ENCODE measurements around the gene TCERG1L.

The TCERG1L gene

DNA sequence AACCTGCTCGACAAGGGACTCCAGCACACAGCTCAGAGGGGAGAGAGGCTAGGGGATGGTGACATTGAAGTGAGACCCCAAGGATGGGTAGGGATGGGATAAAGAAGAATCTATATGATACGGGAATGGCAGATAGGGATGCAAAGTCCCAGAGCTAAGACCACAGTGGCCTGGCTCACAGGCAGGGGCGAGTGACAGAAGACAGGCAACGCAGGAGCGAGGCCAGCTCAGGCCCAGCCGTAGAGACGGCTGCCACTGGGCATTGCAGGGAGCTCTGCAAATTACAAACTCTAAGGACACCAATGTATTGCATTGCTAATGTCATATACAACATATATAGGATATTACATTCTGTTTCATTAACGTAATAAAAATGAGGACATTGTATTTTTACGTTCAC is 131.4 kb downstream of the TCERG1L start:
- no peaks in the 10 kb centered on the region for H3F3A ChIP-seq (ENCODE audit: insufficient read depth)
- no peaks in the 10 kb centered on the region for H3K79me2 ChIP-seq (ENCODE audit: insufficient read depth, low read length)
- TF ChIP-seq EZH2phosphoT487 (conservative IDR thresholded peaks at IDR 0.05; ENCODE audit: low read length): no peak
- TF ChIP-seq, protein P1, sequence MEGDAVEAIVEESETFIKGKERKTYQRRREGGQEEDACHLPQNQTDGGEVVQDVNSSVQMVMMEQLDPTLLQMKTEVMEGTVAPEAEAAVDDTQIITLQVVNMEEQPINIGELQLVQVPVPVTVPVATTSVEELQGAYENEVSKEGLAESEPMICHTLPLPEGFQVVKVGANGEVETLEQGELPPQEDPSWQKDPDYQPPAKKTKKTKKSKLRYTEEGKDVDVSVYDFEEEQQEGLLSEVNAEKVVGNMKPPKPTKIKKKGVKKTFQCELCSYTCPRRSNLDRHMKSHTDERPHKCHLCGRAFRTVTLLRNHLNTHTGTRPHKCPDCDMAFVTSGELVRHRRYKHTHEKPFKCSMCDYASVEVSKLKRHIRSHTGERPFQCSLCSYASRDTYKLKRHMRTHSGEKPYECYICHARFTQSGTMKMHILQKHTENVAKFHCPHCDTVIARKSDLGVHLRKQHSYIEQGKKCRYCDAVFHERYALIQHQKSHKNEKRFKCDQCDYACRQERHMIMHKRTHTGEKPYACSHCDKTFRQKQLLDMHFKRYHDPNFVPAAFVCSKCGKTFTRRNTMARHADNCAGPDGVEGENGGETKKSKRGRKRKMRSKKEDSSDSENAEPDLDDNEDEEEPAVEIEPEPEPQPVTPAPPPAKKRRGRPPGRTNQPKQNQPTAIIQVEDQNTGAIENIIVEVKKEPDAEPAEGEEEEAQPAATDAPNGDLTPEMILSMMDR (IDR thresholded peaks at IDR 0.05; ENCODE audit: insufficient read depth, low read length, poor library complexity, severe bottlenecking): no peak
- H3K4me2 ChIP-seq (ENCODE audit: low read depth, low read length, poor library complexity, severe bottlenecking): no peak overlapping the region
- no peak overlapping the region for H3K9ac ChIP-seq (ENCODE audit: low read length)
- H3K9me3 ChIP-seq (ENCODE audit: insufficient read depth, low read length): peaks cover 7% of the 10 kb centered on the region; the same call in 1 of the 2 replicates
- H4K20me1 ChIP-seq (ENCODE audit: low read depth, low read length): no peaks in the 10 kb centered on the region
- no peak overlapping the region for H2AFZ ChIP-seq (ENCODE audit: low read depth, low read length, severe bottlenecking)
- H3K27ac ChIP-seq (ENCODE audit: low read depth, low read length): no peak overlapping the region
- no peaks in the 10 kb centered on the region for H3K27me3 ChIP-seq (ENCODE audit: low read length)
- no peak overlapping the region for H3K4me3 ChIP-seq (ENCODE audit: insufficient read depth, low read length, poor library complexity, severe bottlenecking)
- H3K9me2 ChIP-seq (replicated peaks; ENCODE audit: insufficient read depth, low read length): no peaks in the 10 kb centered on the region
- no peaks in the 10 kb centered on the region for H3K36me3 ChIP-seq (ENCODE audit: low read length)

DNA sequence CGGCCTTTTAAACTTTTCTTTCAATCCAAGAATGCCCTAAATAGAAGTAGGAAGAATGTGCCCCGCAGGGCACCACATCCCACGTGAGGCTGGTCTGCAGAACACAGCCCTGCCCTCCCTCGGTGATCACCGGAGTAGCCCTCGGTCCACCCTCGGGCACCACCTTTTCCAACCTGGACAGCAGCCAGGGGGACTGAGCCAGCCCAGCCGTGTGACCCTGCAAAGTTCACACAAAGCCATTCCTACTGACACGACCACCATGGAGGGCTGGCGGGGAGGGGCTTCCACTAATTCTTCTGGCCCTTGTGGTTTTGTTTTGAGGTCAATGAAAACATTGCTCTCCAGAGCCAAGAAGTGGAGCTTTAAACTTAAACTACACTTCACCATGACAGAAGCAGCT is 132.2 kb downstream of the TCERG1L start:
- H3K79me2 ChIP-seq (ENCODE audit: insufficient read depth, low read length): no peaks in the 10 kb centered on the region
- no peak overlapping the region for H3K4me2 ChIP-seq (ENCODE audit: low read depth, low read length, poor library complexity, severe bottlenecking)
- H3K9me2 ChIP-seq (replicated peaks; ENCODE audit: insufficient read depth, low read length): no peaks in the 10 kb centered on the region
- no peak overlapping the region for H2AFZ ChIP-seq (ENCODE audit: low read depth, low read length, severe bottlenecking)
- no peaks in the 10 kb centered on the region for H3K36me3 ChIP-seq (ENCODE audit: low read length)
- no peak for TF ChIP-seq EZH2phosphoT487 (conservative IDR thresholded peaks at IDR 0.05; ENCODE audit: low read length)
- TF ChIP-seq, protein P1 (IDR thresholded peaks at IDR 0.05; ENCODE audit: insufficient read depth, low read length, poor library complexity, severe bottlenecking): no peak
- no peak overlapping the region for H3K4me3 ChIP-seq (ENCODE audit: insufficient read depth, low read length, poor library complexity, severe bottlenecking)
- H3F3A ChIP-seq (ENCODE audit: insufficient read depth): no peaks in the 10 kb centered on the region
- no peaks in the 10 kb centered on the region for H4K20me1 ChIP-seq (ENCODE audit: low read depth, low read length)
- H3K27me3 ChIP-seq (ENCODE audit: low read length): no peaks in the 10 kb centered on the region
- H3K9ac ChIP-seq (ENCODE audit: low read length): no peak overlapping the region
- peaks cover 7% of the 10 kb centered on the region; the same call in 1 of the 2 replicates for H3K9me3 ChIP-seq (ENCODE audit: insufficient read depth, low read length)
- H3K27ac ChIP-seq (ENCODE audit: low read depth, low read length): no peak overlapping the region

DNA sequence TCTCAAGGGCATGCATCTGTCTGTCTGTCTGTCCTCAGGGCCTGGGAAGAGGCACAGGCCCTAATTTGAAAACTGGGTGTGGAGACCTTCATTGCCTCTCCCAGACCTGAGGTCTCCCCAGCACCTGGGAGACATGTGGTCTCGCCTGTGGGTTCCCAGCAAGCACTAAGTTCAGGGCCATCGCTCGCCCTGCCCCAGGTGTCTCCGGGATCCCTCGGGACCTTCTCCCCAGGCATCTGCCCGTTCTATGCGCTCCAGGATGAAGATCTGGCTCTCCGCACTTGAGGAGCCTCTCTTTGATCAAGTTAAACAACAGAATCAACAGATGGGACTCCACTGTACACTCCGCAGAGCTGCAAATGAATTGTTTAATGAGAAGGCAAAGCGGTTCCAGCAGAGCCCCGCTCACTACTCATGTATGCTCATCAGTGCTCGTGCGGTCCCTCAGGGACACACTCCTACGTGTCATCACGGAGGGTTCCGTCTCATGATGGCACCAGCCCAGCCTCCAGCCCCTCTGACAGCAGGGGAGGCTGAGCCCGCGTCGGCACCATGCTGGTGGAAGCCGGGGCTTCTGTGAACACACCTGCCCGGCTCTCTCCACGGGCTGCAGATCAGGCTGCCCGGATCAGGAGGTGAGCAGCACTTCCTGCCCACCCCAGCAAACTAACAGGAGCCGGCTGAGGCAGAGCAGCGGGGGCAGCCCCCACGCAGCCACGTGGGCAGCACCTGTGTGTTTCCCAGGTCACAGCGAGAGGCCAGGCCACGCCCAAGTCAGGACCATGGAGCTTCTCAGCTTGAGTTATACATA is 132.8 kb downstream of the TCERG1L start:
- Histone ChIP-seq H3K27me3 (ENCODE audit: low read length) (no peaks in the 10 kb centered on the region), H3K4me2 (ENCODE audit: low read depth, low read length, poor library complexity, severe bottlenecking) (no peak overlapping the region), H3K36me3 (ENCODE audit: low read length) (no peaks in the 10 kb centered on the region), H3K27ac (ENCODE audit: low read depth, low read length) (no peak overlapping the region), H4K20me1 (ENCODE audit: low read depth, low read length) (no peaks in the 10 kb centered on the region), H3K9ac (ENCODE audit: low read length) (no peak overlapping the region), H3K9me2 (replicated peaks; ENCODE audit: insufficient read depth, low read length) (no peaks in the 10 kb centered on the region), H3K79me2 (ENCODE audit: insufficient read depth, low read length) (no peaks in the 10 kb centered on the region), H2AFZ (ENCODE audit: low read depth, low read length, severe bottlenecking) (no peak overlapping the region), H3F3A (ENCODE audit: insufficient read depth) (no peaks in the 10 kb centered on the region), H3K4me3 (ENCODE audit: insufficient read depth, low read length, poor library complexity, severe bottlenecking) (no peak overlapping the region), H3K9me3 (ENCODE audit: insufficient read depth, low read length) (peaks cover 7% of the 10 kb centered on the region; the same call in 1 of the 2 replicates)
- TF ChIP-seq, protein P1 (IDR thresholded peaks at IDR 0.05; ENCODE audit: insufficient read depth, low read length, poor library complexity, severe bottlenecking): no peak
- no peak for TF ChIP-seq EZH2phosphoT487 (conservative IDR thresholded peaks at IDR 0.05; ENCODE audit: low read length)

All from SU-DHL-6 (cell line).